Activated CD8-positive, alpha-beta memory T cell treated with anti-CD3 and anti-CD28 coated beads, Interleukin-2, amount 10 ng/mL, durations not matched to agents 7 days and 5 days (primary cell): ENCODE results near the gene RASL12. TPM values are rescaled to one million over a fixed set of nuclear protein-coding genes. Genes with fewer than 3 reads are reported as not detected.
"Not testable (repeated sequence)": the region's sequence is repeated elsewhere in the genome, so short reads cannot be mapped to it uniquely, and the experiment has no call there.

ENCODE experiments used
- ATAC-seq: fragments of 150-1000 bp; cut with Tn5 transposase; one replicate; pipeline ENCODE4 v1.10.0; 2021; ENCODE audit warnings: moderate library complexity
- CTCF ChIA-PET: fragments of 350-600 bp; sonication (Branson Sonifier 250); formaldehyde crosslinking; loops from one replicate; lab custom pipeline; 2021; ENCODE audit warnings: antibody characterized with exemption; lab: Charles Lee
- DNase-seq: peaks from one replicate; pipeline ENCODE4 v3.0.0-alpha.2; 2020
- H3K27ac Mint-ChIP-seq: one replicate; pipeline ENCODE4 v1.8.0; 2021; ENCODE audit warnings: mild to moderate bottlenecking, mixed read lengths
- H3K27me3 Mint-ChIP-seq: one replicate; pipeline ENCODE4 v1.8.0; 2021; ENCODE audit warnings: mixed read lengths
- H3K36me3 Mint-ChIP-seq: one replicate; pipeline ENCODE4 v1.8.0; 2021; ENCODE audit warnings: mild to moderate bottlenecking, mixed read lengths
- H3K4me1 Mint-ChIP-seq: one replicate; pipeline ENCODE4 v1.8.0; 2021; ENCODE audit warnings: mixed read lengths
- H3K4me3 Mint-ChIP-seq: one replicate; pipeline ENCODE4 v1.8.0; 2021; ENCODE audit warnings: mild to moderate bottlenecking, moderate library complexity, mixed read lengths
- H3K9me3 Mint-ChIP-seq: one replicate; pipeline ENCODE4 v1.8.0; 2022; ENCODE audit warnings: low read depth, mixed read lengths
- total RNA-seq, 2 experiments: library from RNA; stranded (reverse); gene quantifications; one replicate each; pipeline ENCODE4 v1.2.3, GENCODE V29; 2021

RASL12 gene
- total RNA-seq, 2 experiments from 2014 or later, result not detected

- DNase-seq, result no peak
- CTCF ChIA-PET, result interaction anchor here (1.3 kb wide), 1 partner anchor 63 kb away, joined by 3 read pairs; no protein-coding TSS in a partner anchor
- H3K27ac Mint-ChIP-seq, result no peak overlapping the region
- no peaks in the 10 kb centered on the region for H3K27me3 Mint-ChIP-seq
- no peaks in the 10 kb centered on the region for H3K9me3 Mint-ChIP-seq
- H3K4me1 Mint-ChIP-seq, result peaks cover 5% of the 10 kb centered on the region
- no peak for ATAC-seq
- H3K36me3 Mint-ChIP-seq, result no peaks in the 10 kb centered on the region
- H3K4me3 Mint-ChIP-seq, result no peak overlapping the region
Observed at GRCh38 chr15:65038428-65038827, 29.4 kb downstream of the RASL12 start.

GRCh38 chr15:65037309-65037708 lies 30.5 kb downstream of the RASL12 start:
- no peaks in the 10 kb centered on the region for H3K9me3 Mint-ChIP-seq
- no peak for ATAC-seq
- no peak overlapping the region for H3K27ac Mint-ChIP-seq
- DNase-seq, result no peak
- no peak overlapping the region for H3K4me3 Mint-ChIP-seq
- CTCF ChIA-PET, result no interaction called here
- H3K27me3 Mint-ChIP-seq, result peaks cover 7% of the 10 kb centered on the region
- peaks cover 9% of the 10 kb centered on the region for H3K4me1 Mint-ChIP-seq
- H3K36me3 Mint-ChIP-seq, result no peaks in the 10 kb centered on the region

- Mint-ChIP-seq H3K9me3 (no peaks in the 10 kb centered on the region), H3K27ac (no peak overlapping the region), H3K4me3 (no peak overlapping the region), H3K36me3 (no peaks in the 10 kb centered on the region), H3K27me3 (peaks cover 20% of the 10 kb centered on the region), H3K4me1 (peaks cover 11% of the 10 kb centered on the region)
- ATAC-seq (no peak), DNase-seq (no peak)
- CTCF ChIA-PET, result interaction anchor here (1.0 to 2.3 kb wide), 13 partner anchors 8 to 350 kb away, joined by 3 to 16 read pairs (median 6); partner anchors contain the start of genes PARP16 and PDCD7
Observed at GRCh38 chr15:65034719-65035118, 33.1 kb downstream of the RASL12 start.

- Mint-ChIP-seq H3K4me3 (no peak overlapping the region), H3K4me1 (peaks cover 11% of the 10 kb centered on the region), H3K36me3 (no peaks in the 10 kb centered on the region), H3K27ac (no peak overlapping the region), H3K9me3 (no peaks in the 10 kb centered on the region), H3K27me3 (peaks cover 20% of the 10 kb centered on the region)
- CTCF ChIA-PET, result interaction anchor here (0.6 to 2.3 kb wide), 24 partner anchors 9 to 351 kb away, joined by 3 to 16 read pairs (median 5); partner anchors contain the start of genes KBTBD13 and PARP16
- ATAC-seq (no peak), DNase-seq (no peak)
Observed at GRCh38 chr15:65033659-65034269, 34.0 kb downstream of the RASL12 start.

- no peaks in the 10 kb centered on the region for H3K36me3 Mint-ChIP-seq
- CTCF ChIA-PET, result interaction anchor here (0.9 to 2.3 kb wide), 16 partner anchors 10 to 352 kb away, joined by 3 to 16 read pairs (median 5); partner anchors contain the start of genes KBTBD13 and PARP16
- no peak overlapping the region for H3K27ac Mint-ChIP-seq
- no peaks in the 10 kb centered on the region for H3K9me3 Mint-ChIP-seq
- DNase-seq (peak; percentile 58), ATAC-seq (peak; percentile 27)
- peaks cover 20% of the 10 kb centered on the region for H3K27me3 Mint-ChIP-seq
- no peak overlapping the region for H3K4me3 Mint-ChIP-seq
- peaks cover 17% of the 10 kb centered on the region for H3K4me1 Mint-ChIP-seq
Observed at GRCh38 chr15:65032801-65033537, 34.8 kb downstream of the RASL12 start.

GRCh38 chr15:65029736-65030208 lies 38.0 kb downstream of the RASL12 start:
- no peak for DNase-seq
- peak overlapping the region; percentile 89 for H3K4me3 Mint-ChIP-seq
- peaks cover 25% of the 10 kb centered on the region for H3K4me1 Mint-ChIP-seq
- H3K36me3 Mint-ChIP-seq, result peaks cover 9% of the 10 kb centered on the region
- no peak for ATAC-seq
- peaks cover 20% of the 10 kb centered on the region for H3K27me3 Mint-ChIP-seq
- no peak overlapping the region for H3K27ac Mint-ChIP-seq
- no peaks in the 10 kb centered on the region for H3K9me3 Mint-ChIP-seq
- CTCF ChIA-PET, result no interaction called here

- peak; percentile 94 for DNase-seq
- Mint-ChIP-seq H3K4me3 (peak within 1 kb of the TSS; percentile 89), H3K9me3 (no peaks in the 10 kb centered on the region), H3K27ac (peak within 1 kb of the TSS; percentile 79), H3K27me3 (peaks cover 20% of the 10 kb centered on the region), H3K36me3 (peaks cover 13% of the 10 kb centered on the region), H3K4me1 (peaks cover 25% of the 10 kb centered on the region)
- CTCF ChIA-PET, result no interaction called here
- ATAC-seq, result peak; percentile 96
Observed at GRCh38 chr15:65028921-65029735, 38.7 kb downstream of the RASL12 start, which contains the start of gene MTFMT. TSS of gene MTFMT (minus strand) at chr15:65029639. CDS start at chr15:65029613, 26 bp downstream.

- DNase-seq (no peak), ATAC-seq (no peak)
- peaks cover 16% of the 10 kb centered on the region for H3K36me3 Mint-ChIP-seq
- H3K9me3 Mint-ChIP-seq, result no peaks in the 10 kb centered on the region
- CTCF ChIA-PET, result interaction anchor here (0.9 kb wide), 1 partner anchor 244 kb away, joined by 4 read pairs; no protein-coding TSS in a partner anchor
- peak overlapping the region; percentile 79 for H3K27ac Mint-ChIP-seq
- H3K27me3 Mint-ChIP-seq, result peaks cover 20% of the 10 kb centered on the region
- H3K4me1 Mint-ChIP-seq, result peaks cover 19% of the 10 kb centered on the region
- peak overlapping the region; percentile 89 for H3K4me3 Mint-ChIP-seq
Observed at GRCh38 chr15:65028338-65028737, 39.5 kb downstream of the RASL12 start.

GRCh38 chr15:65027593-65027992 lies 40.2 kb downstream of the RASL12 start:
- H3K4me1 Mint-ChIP-seq, result peaks cover 16% of the 10 kb centered on the region
- DNase-seq, result no peak
- H3K27me3 Mint-ChIP-seq, result peaks cover 15% of the 10 kb centered on the region
- H3K27ac Mint-ChIP-seq, result peak overlapping the region; percentile 79
- peak overlapping the region; percentile 89 for H3K4me3 Mint-ChIP-seq
- peaks cover 19% of the 10 kb centered on the region for H3K36me3 Mint-ChIP-seq
- no peak for ATAC-seq
- CTCF ChIA-PET, result interaction anchor here (0.9 kb wide), 1 partner anchor 243 kb away, joined by 4 read pairs; no protein-coding TSS in a partner anchor
- H3K9me3 Mint-ChIP-seq, result no peaks in the 10 kb centered on the region

- no peak for DNase-seq
- H3K27ac Mint-ChIP-seq, result peak overlapping the region; percentile 59
- H3K36me3 Mint-ChIP-seq, result peaks cover 19% of the 10 kb centered on the region
- peaks cover 7% of the 10 kb centered on the region for H3K27me3 Mint-ChIP-seq
- peaks cover 14% of the 10 kb centered on the region for H3K4me1 Mint-ChIP-seq
- H3K4me3 Mint-ChIP-seq, result no peak overlapping the region
- H3K9me3 Mint-ChIP-seq, result no peaks in the 10 kb centered on the region
- no peak for ATAC-seq
- CTCF ChIA-PET, result no interaction called here
Observed at GRCh38 chr15:65026756-65027155, 41.0 kb downstream of the RASL12 start.

- peaks cover 37% of the 10 kb centered on the region for H3K36me3 Mint-ChIP-seq
- H3K4me1 Mint-ChIP-seq, result no peaks in the 10 kb centered on the region
- H3K27me3 Mint-ChIP-seq, result no peaks in the 10 kb centered on the region
- no peak overlapping the region for H3K4me3 Mint-ChIP-seq
- ATAC-seq (no peak), DNase-seq (no peak)
- CTCF ChIA-PET, result interaction anchor here (1.4 to 2.0 kb wide), 2 partner anchors 12 kb away, joined by 6 read pairs; no protein-coding TSS in a partner anchor
- H3K9me3 Mint-ChIP-seq, result no peaks in the 10 kb centered on the region
- no peak overlapping the region for H3K27ac Mint-ChIP-seq
Observed at GRCh38 chr15:65021488-65021887, 46.3 kb downstream of the RASL12 start.

GRCh38 chr15:65020419-65020818 lies 47.4 kb downstream of the RASL12 start:
- H3K27ac Mint-ChIP-seq, result no peak overlapping the region
- DNase-seq (no peak), ATAC-seq (no peak)
- CTCF ChIA-PET, result no interaction called here
- H3K4me3 Mint-ChIP-seq, result no peak overlapping the region
- peaks cover 40% of the 10 kb centered on the region for H3K36me3 Mint-ChIP-seq
- H3K4me1 Mint-ChIP-seq, result no peaks in the 10 kb centered on the region
- no peaks in the 10 kb centered on the region for H3K9me3 Mint-ChIP-seq
- H3K27me3 Mint-ChIP-seq, result no peaks in the 10 kb centered on the region

GRCh38 chr15:65011198-65011597 lies 56.6 kb downstream of the RASL12 start:
- CTCF ChIA-PET, H3K27ac Mint-ChIP-seq, H3K27me3 Mint-ChIP-seq, DNase-seq, H3K4me3 Mint-ChIP-seq, H3K9me3 Mint-ChIP-seq, H3K4me1 Mint-ChIP-seq, ATAC-seq: not testable (repeated sequence)
- peaks cover 37% of the 10 kb centered on the region for H3K36me3 Mint-ChIP-seq
